Caco-2 (cell line): ENCODE measurements around the gene PPFIA3. TPM values are rescaled to one million over a fixed set of nuclear protein-coding genes. Genes with fewer than 3 reads are reported as not detected.
"Not testable (repeated sequence)": the region's sequence is repeated elsewhere in the genome, so short reads cannot be mapped to it uniquely, and the experiment has no call there.

Experiments
- BruUV-seq: library from RNA; stranded (reverse); fragments of 400-500 nt; replicated peaks from 2 replicates; lab custom pipeline; 2021; lab: Mats Ljungman, UMichigan
- CTCF ChIA-PET: fragments of 300-600 bp; sonication (Branson Sonifier 250); formaldehyde crosslinking; loops from one replicate; lab custom pipeline; 2022; ENCODE audit warnings: antibody characterized with exemption; lab: Charles Lee
- POLR2A ChIA-PET: fragments of 300-600 bp; sonication (Branson Sonifier 250); formaldehyde crosslinking; loops from one replicate; lab custom pipeline; 2022; ENCODE audit warnings: antibody characterized with exemption; lab: Charles Lee
- DNase-seq, 2 experiments: peaks; one replicate each; pipeline versions ENCODE4 v3.0.0 to v3.0.0-alpha.2; 2020 to 2022
- H3K27me3 ChIP-seq: replicated peaks from 2 replicates; pipeline ENCODE4 v1.6.0; 2011; ENCODE audit warnings: low read length; ENCODE audit not compliant: control insufficient read depth, insufficient read depth
- H3K36me3 ChIP-seq: 2 replicates; pipeline ENCODE4 v1.5.1; 2011; ENCODE audit warnings: low read length; ENCODE audit not compliant: control insufficient read depth, insufficient read depth
- H3K4me1 ChIP-seq: fragments of 250-450 bp; sonication (Bioruptor Pico); 2 replicates; pipeline ENCODE4 v1.5.1; 2020; ENCODE audit warnings: mild to moderate bottlenecking
- H3K4me3 ChIP-seq: 2 replicates; pipeline ENCODE4 v1.5.1; 2011; ENCODE audit warnings: low read depth, mild to moderate bottlenecking, control low read depth, low read length
- H3K9me3 ChIP-seq: fragments of 250-450 bp; sonication (Bioruptor Pico); 2 replicates; pipeline ENCODE4 v1.5.1; 2020; ENCODE audit warnings: mild to moderate bottlenecking, moderate library complexity
- H3K27ac Mint-ChIP-seq: one replicate; pipeline ENCODE4 v1.8.0; 2022; ENCODE audit warnings: mixed read lengths; ENCODE audit not compliant: unreplicated experiment
- H3K27me3 Mint-ChIP-seq: one replicate; pipeline ENCODE4 v1.8.0; 2022; ENCODE audit warnings: mixed read lengths; ENCODE audit not compliant: insufficient read depth, unreplicated experiment
- H3K36me3 Mint-ChIP-seq: one replicate; pipeline ENCODE4 v1.8.0; 2022; ENCODE audit warnings: mild to moderate bottlenecking, mixed read lengths; ENCODE audit not compliant: insufficient read depth, unreplicated experiment
- H3K4me1 Mint-ChIP-seq: one replicate; pipeline ENCODE4 v1.8.0; 2022; ENCODE audit warnings: low read depth, mixed read lengths; ENCODE audit not compliant: unreplicated experiment
- H3K4me3 Mint-ChIP-seq: one replicate; pipeline ENCODE4 v1.8.0; 2022; ENCODE audit warnings: mild to moderate bottlenecking, moderate library complexity, mixed read lengths; ENCODE audit not compliant: unreplicated experiment
- H3K9me3 Mint-ChIP-seq: one replicate; pipeline ENCODE4 v1.8.0; 2022; ENCODE audit warnings: mixed read lengths; ENCODE audit not compliant: unreplicated experiment
- intact Hi-C: fragments of 100-400 bp; cut with micrococcal nuclease; formaldehyde crosslinking; loops from one replicate; pipeline ENCODE4 v1.10.0; 2022; ENCODE audit not compliant: unreplicated experiment
- total RNA-seq: library from RNA; stranded (reverse); gene quantifications from 2 replicates; pipeline ENCODE4 v1.2.3, GENCODE V29; 2022
- TF ChIP-seq, protein P1 (sequence below), 2 experiments: fragments of 200-600 bp in 1 of 2; IDR thresholded peaks; 1 replicate in 1 of 2; 2 replicates in 1 of 2; pipeline versions ENCODE4 v1.5.1 to v1.8.0; 2011 to 2022; ENCODE audit warnings: antibody characterized with exemption in 1 of 2, control low read depth in 1 of 2, inconsistent platforms in 1 of 2, low read depth in 1 of 2, low read length in 1 of 2, mild to moderate bottlenecking in 1 of 2, moderate library complexity in 1 of 2; ENCODE audit not compliant: insufficient read depth in 1 of 2, severe bottlenecking in 1 of 2, unreplicated experiment in 1 of 2

The PPFIA3 gene
- total RNA-seq, 1 experiment from 2014 or later = 11.8 TPM

DNA sequence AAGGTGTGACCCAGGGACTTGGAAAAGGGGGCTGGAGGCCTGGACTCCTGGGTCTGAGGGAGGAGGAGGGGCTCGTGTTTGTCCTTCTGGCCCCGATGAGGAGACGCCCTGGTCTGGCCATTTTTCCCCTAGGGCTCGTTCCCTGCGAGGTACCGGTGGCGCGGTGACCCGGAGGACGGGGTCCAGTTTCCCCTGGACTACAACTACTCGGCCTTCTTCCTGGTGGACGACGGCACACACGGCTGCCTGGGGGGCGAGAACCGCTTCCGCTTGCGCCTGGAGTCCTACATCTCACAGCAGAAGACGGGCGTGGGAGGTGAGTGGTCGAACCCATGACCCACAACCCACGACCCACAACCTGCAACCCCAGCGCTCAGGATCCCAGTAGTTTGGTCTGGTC lies 49.1 kb downstream of the PPFIA3 start:
- no peak overlapping the region for H3K4me3 ChIP-seq
- POLR2A ChIA-PET = no interaction called here
- no peaks in the 10 kb centered on the region for H3K9me3 ChIP-seq
- peaks cover 17% of the 10 kb centered on the region for H3K4me1 ChIP-seq
- H3K36me3 Mint-ChIP-seq = no peaks in the 10 kb centered on the region
- no peak for DNase-seq
- H3K4me3 Mint-ChIP-seq = no peak overlapping the region
- 0 out of 2 replicates have a peak, but pooled peaks cover 2% of the 10 kb centered on the region for H3K36me3 ChIP-seq
- TF ChIP-seq, protein P1, sequence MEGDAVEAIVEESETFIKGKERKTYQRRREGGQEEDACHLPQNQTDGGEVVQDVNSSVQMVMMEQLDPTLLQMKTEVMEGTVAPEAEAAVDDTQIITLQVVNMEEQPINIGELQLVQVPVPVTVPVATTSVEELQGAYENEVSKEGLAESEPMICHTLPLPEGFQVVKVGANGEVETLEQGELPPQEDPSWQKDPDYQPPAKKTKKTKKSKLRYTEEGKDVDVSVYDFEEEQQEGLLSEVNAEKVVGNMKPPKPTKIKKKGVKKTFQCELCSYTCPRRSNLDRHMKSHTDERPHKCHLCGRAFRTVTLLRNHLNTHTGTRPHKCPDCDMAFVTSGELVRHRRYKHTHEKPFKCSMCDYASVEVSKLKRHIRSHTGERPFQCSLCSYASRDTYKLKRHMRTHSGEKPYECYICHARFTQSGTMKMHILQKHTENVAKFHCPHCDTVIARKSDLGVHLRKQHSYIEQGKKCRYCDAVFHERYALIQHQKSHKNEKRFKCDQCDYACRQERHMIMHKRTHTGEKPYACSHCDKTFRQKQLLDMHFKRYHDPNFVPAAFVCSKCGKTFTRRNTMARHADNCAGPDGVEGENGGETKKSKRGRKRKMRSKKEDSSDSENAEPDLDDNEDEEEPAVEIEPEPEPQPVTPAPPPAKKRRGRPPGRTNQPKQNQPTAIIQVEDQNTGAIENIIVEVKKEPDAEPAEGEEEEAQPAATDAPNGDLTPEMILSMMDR (IDR thresholded peaks at IDR 0.05; ENCODE audit: insufficient read depth in 1 of 2, low read depth in 1 of 2, low read length in 1 of 2, severe bottlenecking in 1 of 2, unreplicated experiment in 1 of 2) = no peak
- no peaks in the 10 kb centered on the region for H3K27me3 ChIP-seq
- H3K27me3 Mint-ChIP-seq = no peaks in the 10 kb centered on the region
- peaks cover 6% of the 10 kb centered on the region for H3K4me1 Mint-ChIP-seq
- H3K27ac Mint-ChIP-seq = no peak overlapping the region
- intact Hi-C loops = no loop called here
- no TSS peak for BruUV-seq
- CTCF ChIA-PET = no interaction called here
- H3K9me3 Mint-ChIP-seq = no peaks in the 10 kb centered on the region

DNA sequence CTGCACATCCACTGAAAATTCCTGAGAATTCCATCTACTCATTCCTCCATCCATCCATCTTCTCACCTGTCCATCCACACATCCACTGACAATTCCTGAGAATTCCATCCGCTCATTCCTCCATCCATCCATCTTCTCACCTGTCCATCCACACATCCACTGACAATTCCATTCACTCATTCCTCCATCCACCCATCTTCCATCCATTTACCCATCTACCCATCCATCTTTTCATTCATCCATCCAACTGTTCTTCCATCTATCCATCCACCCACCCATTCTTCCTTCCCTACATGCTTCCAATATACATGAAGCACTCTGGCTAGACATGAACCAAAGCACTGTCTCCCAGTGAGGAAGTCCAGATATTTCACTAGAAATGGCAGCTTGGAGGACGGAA lies 53.9 kb downstream of the PPFIA3 start:
- no peaks in the 10 kb centered on the region for H3K9me3 ChIP-seq
- no peak overlapping the region for H3K4me3 ChIP-seq
- H3K4me3 Mint-ChIP-seq = no peak overlapping the region
- H3K36me3 Mint-ChIP-seq = no peaks in the 10 kb centered on the region
- TF ChIP-seq, protein P1 (IDR thresholded peaks at IDR 0.05; ENCODE audit: insufficient read depth in 1 of 2, low read depth in 1 of 2, low read length in 1 of 2, severe bottlenecking in 1 of 2, unreplicated experiment in 1 of 2) = no peak
- BruUV-seq = no TSS peak
- H3K36me3 ChIP-seq = 0 out of 2 replicates have a peak, but pooled peaks cover 2% of the 10 kb centered on the region
- no peaks in the 10 kb centered on the region for H3K27me3 Mint-ChIP-seq
- no peak overlapping the region for H3K27ac Mint-ChIP-seq
- POLR2A ChIA-PET = no interaction called here
- peaks cover 17% of the 10 kb centered on the region for H3K4me1 ChIP-seq
- H3K27me3 ChIP-seq = no peaks in the 10 kb centered on the region
- H3K4me1 Mint-ChIP-seq = peaks cover 6% of the 10 kb centered on the region
- CTCF ChIA-PET = no interaction called here
- H3K9me3 Mint-ChIP-seq = no peaks in the 10 kb centered on the region
- no peak for DNase-seq
- intact Hi-C loops = no loop called here

DNA sequence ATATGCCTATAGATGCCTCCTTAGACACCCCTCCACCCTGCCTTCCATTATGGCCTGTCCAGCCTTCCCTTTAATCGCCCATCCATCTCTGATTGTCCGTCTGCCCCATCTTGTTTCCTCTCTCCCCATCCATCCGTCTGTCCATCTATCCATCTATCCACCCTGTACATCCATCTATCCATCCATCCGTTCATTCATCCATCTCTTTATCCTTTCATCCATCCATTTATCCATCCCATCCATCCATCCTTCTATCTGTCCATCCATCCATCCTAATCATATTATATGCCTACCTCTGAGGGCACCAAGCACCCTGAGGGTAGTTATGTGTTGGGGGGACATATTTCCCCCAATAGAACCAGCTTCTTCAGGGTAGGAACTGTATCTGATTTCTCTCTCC lies 61.3 kb downstream of the PPFIA3 start:
- H3K4me1 Mint-ChIP-seq = no peaks in the 10 kb centered on the region
- intact Hi-C loops = no loop called here
- H3K27me3 Mint-ChIP-seq = no peaks in the 10 kb centered on the region
- H3K36me3 Mint-ChIP-seq = peaks cover 14% of the 10 kb centered on the region
- CTCF ChIA-PET = no interaction called here
- H3K9me3 Mint-ChIP-seq = peaks cover 24% of the 10 kb centered on the region
- Histone ChIP-seq H3K4me3 (no peak overlapping the region), H3K27me3 (no peaks in the 10 kb centered on the region), H3K4me1 (no peaks in the 10 kb centered on the region), H3K36me3 (no peaks in the 10 kb centered on the region), H3K9me3 (peaks cover 2% of the 10 kb centered on the region; the same call in 1 of the 2 replicates)
- no peak overlapping the region for H3K27ac Mint-ChIP-seq
- H3K4me3 Mint-ChIP-seq = no peak overlapping the region
- POLR2A ChIA-PET = no interaction called here
- DNase-seq = no peak
- no TSS peak for BruUV-seq
- TF ChIP-seq, protein P1 (IDR thresholded peaks at IDR 0.05; ENCODE audit: insufficient read depth in 1 of 2, low read depth in 1 of 2, low read length in 1 of 2, severe bottlenecking in 1 of 2, unreplicated experiment in 1 of 2) = no peak

DNA sequence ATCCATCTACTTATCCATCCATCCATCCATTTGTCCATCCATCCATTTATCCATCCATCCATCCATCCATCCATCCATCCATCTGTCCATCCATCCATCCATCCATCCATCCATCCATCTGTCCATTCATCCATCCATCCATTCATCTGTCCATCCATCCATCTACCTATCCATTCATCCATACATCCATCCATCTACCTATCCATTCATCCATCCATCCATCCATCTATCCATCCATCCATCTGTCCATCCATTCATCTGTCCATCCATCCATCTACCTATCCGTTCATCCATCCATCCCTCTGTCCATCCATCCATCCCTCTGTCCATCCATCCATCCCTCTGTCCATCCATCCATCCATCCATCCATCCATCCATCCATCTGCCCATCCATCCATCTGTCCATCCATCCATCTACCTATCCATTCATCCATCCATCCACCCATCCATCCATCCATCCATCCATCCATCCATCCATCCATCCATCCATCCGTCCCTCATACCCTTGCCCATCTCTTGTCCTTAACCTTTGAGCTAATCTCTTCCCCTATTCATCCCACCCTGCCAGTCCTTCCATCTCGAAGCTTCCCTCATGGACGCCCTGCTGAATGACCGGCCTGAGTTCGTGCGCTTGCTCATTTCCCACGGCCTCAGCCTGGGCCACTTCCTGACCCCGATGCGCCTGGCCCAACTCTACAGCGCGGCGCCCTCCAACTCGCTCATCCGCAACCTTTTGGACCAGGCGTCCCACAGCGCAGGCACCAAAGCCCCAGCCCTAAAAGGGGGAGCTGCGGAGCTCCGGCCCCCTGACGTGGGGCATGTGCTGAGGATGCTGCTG lies 62.9 kb downstream of the PPFIA3 start:
- H3K27me3 Mint-ChIP-seq, H3K27me3 ChIP-seq, H3K4me3 Mint-ChIP-seq, H3K4me1 ChIP-seq, H3K36me3 ChIP-seq, DNase-seq, H3K9me3 ChIP-seq, BruUV-seq, H3K4me1 Mint-ChIP-seq, H3K4me3 ChIP-seq, intact Hi-C loops, H3K27ac Mint-ChIP-seq: not testable (repeated sequence)
- Mint-ChIP-seq H3K9me3 (peaks cover 24% of the 10 kb centered on the region), H3K36me3 (peaks cover 14% of the 10 kb centered on the region)
- ChIA-PET POLR2A (interaction anchor here (0.7 kb wide), 1 partner anchor 32 kb away, joined by 10 read pairs; no protein-coding TSS in a partner anchor), CTCF (interaction anchor here (0.6 to 0.9 kb wide), 2 partner anchors 17 to 1422 kb away, joined by 3 read pairs; no protein-coding TSS in a partner anchor)
